MM.1S (cell line): ENCODE results near the gene CCND1.

Experiments used
- EZH2 ChIP-seq: fragments of 300-600 bp; sonication (generic); optimal IDR thresholded peaks from 2 replicates; pipeline ENCODE3; 2017; ENCODE audit warnings: low read depth, mild to moderate bottlenecking, antibody characterized with exemption, low read length, mixed read lengths
- EZH2phosphoT487 ChIP-seq: fragments of 300-600 bp; sonication (generic); IDR thresholded peaks from 2 replicates; pipeline ENCODE4 v1.6.1; 2018; ENCODE audit warnings: antibody characterized with exemption, low read length
- TF ChIP-seq, protein P1 (sequence below): fragments of 300-600 bp; sonication (generic); IDR thresholded peaks from 2 replicates; pipeline ENCODE4 v1.5.1; 2016; ENCODE audit warnings: antibody characterized with exemption, low read length, mixed read lengths

DNA sequence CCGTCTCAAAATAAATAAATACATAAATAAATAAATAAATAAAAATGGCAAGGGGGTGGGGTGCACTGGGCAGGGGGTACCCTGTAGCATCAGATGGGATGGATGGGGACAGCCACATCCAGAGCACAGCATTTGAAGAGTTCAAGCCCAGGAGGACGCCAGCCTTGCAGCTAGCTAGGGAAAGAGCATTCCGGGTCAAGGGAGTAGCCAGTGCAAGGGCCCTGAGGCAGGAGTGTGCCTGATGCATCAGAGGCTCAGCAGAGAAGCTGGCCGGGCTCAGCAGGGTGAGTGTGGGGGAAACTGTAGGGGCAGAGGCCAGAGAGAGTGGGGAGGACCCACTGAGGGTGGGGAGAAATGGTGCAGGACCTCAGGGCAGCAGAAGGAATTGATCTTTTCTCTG is 23.7 kb upstream of the CCND1 start:
- TF ChIP-seq, protein P1, sequence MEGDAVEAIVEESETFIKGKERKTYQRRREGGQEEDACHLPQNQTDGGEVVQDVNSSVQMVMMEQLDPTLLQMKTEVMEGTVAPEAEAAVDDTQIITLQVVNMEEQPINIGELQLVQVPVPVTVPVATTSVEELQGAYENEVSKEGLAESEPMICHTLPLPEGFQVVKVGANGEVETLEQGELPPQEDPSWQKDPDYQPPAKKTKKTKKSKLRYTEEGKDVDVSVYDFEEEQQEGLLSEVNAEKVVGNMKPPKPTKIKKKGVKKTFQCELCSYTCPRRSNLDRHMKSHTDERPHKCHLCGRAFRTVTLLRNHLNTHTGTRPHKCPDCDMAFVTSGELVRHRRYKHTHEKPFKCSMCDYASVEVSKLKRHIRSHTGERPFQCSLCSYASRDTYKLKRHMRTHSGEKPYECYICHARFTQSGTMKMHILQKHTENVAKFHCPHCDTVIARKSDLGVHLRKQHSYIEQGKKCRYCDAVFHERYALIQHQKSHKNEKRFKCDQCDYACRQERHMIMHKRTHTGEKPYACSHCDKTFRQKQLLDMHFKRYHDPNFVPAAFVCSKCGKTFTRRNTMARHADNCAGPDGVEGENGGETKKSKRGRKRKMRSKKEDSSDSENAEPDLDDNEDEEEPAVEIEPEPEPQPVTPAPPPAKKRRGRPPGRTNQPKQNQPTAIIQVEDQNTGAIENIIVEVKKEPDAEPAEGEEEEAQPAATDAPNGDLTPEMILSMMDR: no peak
- TF ChIP-seq EZH2 (no peak), EZH2phosphoT487 (no peak)
